IMR-90 (cell line): Measurements from ENCODE around the gene ADAMTS18. TPM values are rescaled to one million over a fixed set of nuclear protein-coding genes. Genes with fewer than 3 reads are reported as not detected.

Experiments
- ATAC-seq: fragments of 200-7000 bp; cut with Tn5 transposase; 2 replicates; pipeline ENCODE4 v1.9.1; 2020; ENCODE audit warnings: low read depth, mild to moderate bottlenecking, moderate library complexity
- BruUV-seq: library from RNA; stranded (reverse); fragments of 400-500 nt; replicated peaks from 2 replicates; lab custom pipeline; 2021; lab: Mats Ljungman, UMichigan
- CTCF ChIA-PET: fragments of 300-600 bp; formaldehyde crosslinking; extraction: SDS; loops from one replicate; lab custom pipeline; 2021; ENCODE audit warnings: antibody characterized with exemption; lab: Yijun Ruan, JAX
- POLR2A ChIA-PET: fragments of 300-600 bp; sonication (Branson Sonifier 250); formaldehyde crosslinking; loops from one replicate; lab custom pipeline; 2022; ENCODE audit warnings: antibody characterized with exemption; ENCODE audit not compliant: unreplicated experiment; lab: Charles Lee
- DNase-seq: peaks from one replicate; pipeline ENCODE4 v3.0.0; 2013
- H2AFZ ChIP-seq: replicated peaks from 2 replicates; pipeline ENCODE3; 2013; ENCODE audit warnings: low read length, mild to moderate bottlenecking; ENCODE audit not compliant: poor library complexity
- H2AK5ac ChIP-seq: 2 replicates; pipeline ENCODE4 v1.6.1; 2013; ENCODE audit warnings: low read depth, low read length, inconsistent platforms
- H2AK9ac ChIP-seq: replicated peaks from 2 replicates; pipeline ENCODE3; 2013; ENCODE audit warnings: mild to moderate bottlenecking, low read depth, low read length, moderate library complexity; ENCODE audit not compliant: poor library complexity
- H2BK120ac ChIP-seq: 2 replicates; pipeline ENCODE4 v1.6.1; 2013; ENCODE audit warnings: low read depth, low read length, inconsistent platforms
- H2BK15ac ChIP-seq: 3 replicates; pipeline ENCODE4 v1.6.1; 2013; ENCODE audit warnings: low read depth, low read length, inconsistent platforms
- H2BK20ac ChIP-seq: 2 replicates; pipeline ENCODE4 v1.6.1; 2013; ENCODE audit warnings: low read depth, mild to moderate bottlenecking, inconsistent platforms, low read length, moderate library complexity
- H2BK5ac ChIP-seq: 2 replicates; pipeline ENCODE4 v1.6.1; 2013; ENCODE audit warnings: mild to moderate bottlenecking, low read depth, low read length, inconsistent platforms; ENCODE audit not compliant: poor library complexity, severe bottlenecking
- H3K14ac ChIP-seq: replicated peaks from 2 replicates; pipeline ENCODE4 v1.6.1; 2013; ENCODE audit warnings: low read depth, low read length, inconsistent platforms
- H3K18ac ChIP-seq: 2 replicates; pipeline ENCODE4 v1.6.1; 2013; ENCODE audit warnings: low read depth, low read length, control low read depth
- H3K23ac ChIP-seq: 2 replicates; pipeline ENCODE4 v1.6.1; 2013; ENCODE audit warnings: low read depth, low read length, inconsistent platforms
- H3K27ac ChIP-seq: 2 replicates; pipeline ENCODE4 v1.5.1; 2013; ENCODE audit warnings: mild to moderate bottlenecking, control low read depth, low read length; ENCODE audit not compliant: insufficient read depth
- H3K27me3 ChIP-seq: 2 replicates; pipeline ENCODE4 v1.6.1; 2013; ENCODE audit warnings: low read length; ENCODE audit not compliant: control insufficient read depth, insufficient read depth
- H3K36me3 ChIP-seq: 2 replicates; pipeline ENCODE4 v1.6.1; 2013; ENCODE audit warnings: low read length, mixed read lengths; ENCODE audit not compliant: control insufficient read depth, insufficient read depth
- H3K4ac ChIP-seq: 2 replicates; pipeline ENCODE4 v1.6.1; 2013; ENCODE audit warnings: low read depth, low read length, inconsistent platforms
- H3K4me1 ChIP-seq: 2 replicates; pipeline ENCODE4 v1.6.1; 2013; ENCODE audit warnings: low read length, mixed read lengths; ENCODE audit not compliant: control insufficient read depth, insufficient read depth
- H3K4me2 ChIP-seq: 2 replicates; pipeline ENCODE4 v1.6.1; 2013; ENCODE audit warnings: low read depth, mild to moderate bottlenecking, control low read depth, low read length, moderate library complexity
- H3K4me3 ChIP-seq: 2 replicates; pipeline ENCODE4 v1.5.1; 2013; ENCODE audit warnings: low read depth, mild to moderate bottlenecking, control low read depth, low read length, moderate library complexity; ENCODE audit not compliant: insufficient read depth
- H3K56ac ChIP-seq: 2 replicates; pipeline ENCODE4 v1.6.1; 2013; ENCODE audit warnings: low read length, inconsistent platforms; ENCODE audit not compliant: insufficient read depth; ENCODE audit errors: extremely low read depth
- H3K79me1 ChIP-seq, 2 experiments: 2 replicates each; pipeline ENCODE4 v1.6.1; 2013; ENCODE audit warnings: low read length in 2 of 2, inconsistent platforms in 1 of 2, low read depth in 1 of 2
- H3K9ac ChIP-seq: 2 replicates; pipeline ENCODE4 v1.6.1; 2013; ENCODE audit warnings: low read depth, low read length, control low read depth
- H3K9me1 ChIP-seq: 2 replicates; pipeline ENCODE4 v1.6.1; 2013; ENCODE audit warnings: low read length, inconsistent platforms; ENCODE audit not compliant: insufficient read depth
- H3K9me3 ChIP-seq: 2 replicates; pipeline ENCODE4 v1.6.1; 2013; ENCODE audit warnings: low read length; ENCODE audit not compliant: control insufficient read depth, insufficient read depth
- H4K20me1 ChIP-seq: 2 replicates; pipeline ENCODE4 v1.6.1; 2013; ENCODE audit warnings: low read length, inconsistent platforms; ENCODE audit not compliant: insufficient read depth
- H4K5ac ChIP-seq: 2 replicates; pipeline ENCODE4 v1.6.1; 2013; ENCODE audit warnings: mild to moderate bottlenecking, low read depth, low read length, control low read depth
- H4K8ac ChIP-seq, 2 experiments: 2 replicates each; pipeline ENCODE4 v1.6.1; 2013; ENCODE audit warnings: low read depth in 2 of 2, low read length in 2 of 2, control low read depth in 1 of 2, inconsistent platforms in 1 of 2
- H4K91ac ChIP-seq: 2 replicates; pipeline ENCODE4 v1.6.1; 2013; ENCODE audit warnings: low read depth, low read length, inconsistent platforms; ENCODE audit not compliant: insufficient read depth
- BHLHE40 ChIP-seq: fragments of 150-350 bp; IDR thresholded peaks from 2 replicates; pipeline ENCODE4 v1.6.1; 2016; ENCODE audit warnings: mild to moderate bottlenecking, low read depth, low read length
- CEBPB ChIP-seq: IDR thresholded peaks from 2 replicates; pipeline ENCODE4 v1.6.1; 2012; ENCODE audit warnings: low read depth, low read length, improper control_type of control experiment
- CHD1 ChIP-seq: IDR thresholded peaks from 2 replicates; pipeline ENCODE4 v1.6.1; 2012; ENCODE audit warnings: low read depth, low read length, improper control_type of control experiment
- ELK1 ChIP-seq: fragments of 150-350 bp; IDR thresholded peaks from 2 replicates; pipeline ENCODE4 v1.6.1; 2016; ENCODE audit warnings: low read depth, mild to moderate bottlenecking, low read length, moderate library complexity, borderline replicate concordance
- FOS ChIP-seq: fragments of 150-350 bp; IDR thresholded peaks from 2 replicates; pipeline ENCODE4 v1.6.1; 2016; ENCODE audit warnings: low read depth, low read length
- MAFK ChIP-seq: IDR thresholded peaks from 2 replicates; pipeline ENCODE4 v1.6.1; 2012; ENCODE audit warnings: low read depth, low read length, improper control_type of control experiment
- MAZ ChIP-seq: IDR thresholded peaks from 2 replicates; pipeline ENCODE4 v1.6.1; 2012; ENCODE audit warnings: low read depth, mild to moderate bottlenecking, low read length, improper control_type of control experiment, moderate library complexity, borderline replicate concordance
- MXI1 ChIP-seq: IDR thresholded peaks from 2 replicates; pipeline ENCODE4 v1.6.1; 2012; ENCODE audit warnings: low read depth, mild to moderate bottlenecking, low read length, moderate library complexity, borderline replicate concordance
- NFE2L2 ChIP-seq: fragments of 150-350 bp; IDR thresholded peaks from 2 replicates; pipeline ENCODE4 v1.6.1; 2016; ENCODE audit warnings: low read depth, mild to moderate bottlenecking, low read length
- POLR2A ChIP-seq: IDR thresholded peaks from 2 replicates; pipeline ENCODE4 v1.6.1; 2012; ENCODE audit warnings: mild to moderate bottlenecking, low read depth, low read length
- RAD21 ChIP-seq: IDR thresholded peaks from 2 replicates; pipeline ENCODE4 v1.6.1; 2012; ENCODE audit warnings: low read length, improper control_type of control experiment
- RCOR1 ChIP-seq: IDR thresholded peaks from 2 replicates; pipeline ENCODE4 v1.6.1; 2012; ENCODE audit warnings: mild to moderate bottlenecking, low read length, improper control_type of control experiment; ENCODE audit not compliant: insufficient replicate concordance
- RFX5 ChIP-seq: IDR thresholded peaks from 2 replicates; pipeline ENCODE4 v1.8.0; 2012; ENCODE audit warnings: low read depth, mild to moderate bottlenecking, low read length, moderate library complexity
- SMC3 ChIP-seq: fragments of 150-350 bp; IDR thresholded peaks from 2 replicates; pipeline ENCODE4 v1.6.1; 2016; ENCODE audit warnings: low read depth, mild to moderate bottlenecking, antibody characterized with exemption, low read length, moderate library complexity
- WGBS, 2 experiments: methylation state at CpG; one replicate each; pipeline versions ENCODE4 v1.1.5 to v1.1.7; 2013; ENCODE audit warnings: missing lambda C conversion rate in 2 of 2; ENCODE audit not compliant: insufficient read length in 1 of 2; ENCODE audit errors: extremely low coverage in 2 of 2; 5-methylcytosine and 5-hydroxymethylcytosine counted together
- dilution Hi-C: fragments of 300-500 bp; cut with HindIII; formaldehyde crosslinking; loops from one replicate; pipeline ENCODE4 v1.14.3; 2018; ENCODE audit warnings: low sequenced_read_pairs; ENCODE audit not compliant: unreplicated experiment
- in situ Hi-C: fragments of 300-500 bp; cut with MboI; formaldehyde crosslinking; loops from 3 replicates; pipeline ENCODE4 v1.14.3; 2019; ENCODE audit warnings: low sequenced_read_pairs, inconsistent platforms, mixed read lengths
- intact Hi-C: fragments of 100-400 bp; cut with micrococcal nuclease; formaldehyde crosslinking; loops from 2 replicates; pipeline ENCODE4 v1.10.0; 2022
- polyA plus RNA-seq, 3 experiments: library from polyadenylated mRNA; depleted of rRNA; stranded (reverse); fragments of >200 nt; gene quantifications; 2 replicates each; pipeline ENCODE4 v1.2.3, GENCODE V29; 2012; ENCODE audit warnings: low replicate concordance in 1 of 3
- total RNA-seq: library from RNA; depleted of rRNA; stranded (reverse); fragments of >200 nt; gene quantifications from 2 replicates; pipeline ENCODE4 v1.2.3, GENCODE V29; 2012
- TF ChIP-seq, protein P1 (sequence below): conservative IDR thresholded peaks from 2 replicates; pipeline ENCODE4 v1.5.1; 2012; ENCODE audit warnings: mild to moderate bottlenecking, low read depth, low read length, improper control_type of control experiment
- TF ChIP-seq, protein P2 (sequence below): fragments of 150-350 bp; IDR thresholded peaks from 2 replicates; pipeline ENCODE4 v1.6.1; 2017; ENCODE audit warnings: mild to moderate bottlenecking, antibody characterized with exemption, low read length, low read depth

The ADAMTS18 gene
- total and polyA plus RNA-seq, 2 of the 4 experiments (the other 2 are of a cell fraction) = not detected

DNA sequence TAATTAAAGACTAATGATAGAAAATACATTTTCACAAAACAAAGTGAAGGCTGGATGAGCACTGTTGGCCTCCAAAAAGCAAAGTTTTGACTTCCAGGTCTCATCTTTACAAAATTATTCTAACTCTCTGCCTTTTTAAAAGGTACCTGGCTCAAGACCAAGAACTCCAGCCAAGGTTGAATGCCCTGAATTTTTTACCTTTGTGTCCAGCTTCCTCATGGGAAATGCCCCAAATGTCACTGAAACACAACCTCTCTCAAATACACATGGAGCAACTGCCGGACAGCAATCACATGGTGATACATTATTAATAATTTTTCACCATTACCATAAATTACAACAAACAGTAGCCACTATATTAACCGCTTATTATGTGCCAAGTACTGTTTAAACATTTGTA, 32.2 kb downstream of the ADAMTS18 start:
- Histone ChIP-seq H2AK5ac (no peak overlapping the region), H4K8ac (no peak overlapping the region), H2BK5ac (no peak overlapping the region), H2BK120ac (no peak overlapping the region), H3K56ac (no peak overlapping the region), H2AK9ac (no peak overlapping the region), H2AFZ (no peak overlapping the region), H3K4me2 (no peak overlapping the region), H3K23ac (no peak overlapping the region), H3K9me1 (no peaks in the 10 kb centered on the region), H3K9ac (no peak overlapping the region), H3K27me3 (no peaks in the 10 kb centered on the region), H3K18ac (no peak overlapping the region), H4K20me1 (no peaks in the 10 kb centered on the region), H3K79me1 (no peaks in the 10 kb centered on the region), H3K36me3 (no peaks in the 10 kb centered on the region), H3K4ac (no peak overlapping the region), H3K9me3 (no peaks in the 10 kb centered on the region), H2BK20ac (no peak overlapping the region), H4K91ac (no peak overlapping the region), H3K14ac (no peak overlapping the region), H3K4me3 (no peak overlapping the region), H3K27ac (no peak overlapping the region), H2BK15ac (no peak overlapping the region), H3K4me1 (no peaks in the 10 kb centered on the region), H4K5ac (no peak overlapping the region)
- dilution Hi-C loops = no loop called here
- CTCF ChIA-PET = no interaction called here
- intact Hi-C loops = no loop called here
- DNase-seq = no peak
- POLR2A ChIA-PET = no interaction called here
- ATAC-seq = no peak
- TF ChIP-seq SMC3 (no peak), MXI1 (no peak), RAD21 (no peak), MAZ (no peak), CHD1 (no peak), RCOR1 (no peak), BHLHE40 (no peak), FOS (no peak), RFX5 (no peak), NFE2L2 (no peak), ELK1 (no peak), MAFK (no peak), CEBPB (no peak), POLR2A (no peak)
- TF ChIP-seq, protein P1, sequence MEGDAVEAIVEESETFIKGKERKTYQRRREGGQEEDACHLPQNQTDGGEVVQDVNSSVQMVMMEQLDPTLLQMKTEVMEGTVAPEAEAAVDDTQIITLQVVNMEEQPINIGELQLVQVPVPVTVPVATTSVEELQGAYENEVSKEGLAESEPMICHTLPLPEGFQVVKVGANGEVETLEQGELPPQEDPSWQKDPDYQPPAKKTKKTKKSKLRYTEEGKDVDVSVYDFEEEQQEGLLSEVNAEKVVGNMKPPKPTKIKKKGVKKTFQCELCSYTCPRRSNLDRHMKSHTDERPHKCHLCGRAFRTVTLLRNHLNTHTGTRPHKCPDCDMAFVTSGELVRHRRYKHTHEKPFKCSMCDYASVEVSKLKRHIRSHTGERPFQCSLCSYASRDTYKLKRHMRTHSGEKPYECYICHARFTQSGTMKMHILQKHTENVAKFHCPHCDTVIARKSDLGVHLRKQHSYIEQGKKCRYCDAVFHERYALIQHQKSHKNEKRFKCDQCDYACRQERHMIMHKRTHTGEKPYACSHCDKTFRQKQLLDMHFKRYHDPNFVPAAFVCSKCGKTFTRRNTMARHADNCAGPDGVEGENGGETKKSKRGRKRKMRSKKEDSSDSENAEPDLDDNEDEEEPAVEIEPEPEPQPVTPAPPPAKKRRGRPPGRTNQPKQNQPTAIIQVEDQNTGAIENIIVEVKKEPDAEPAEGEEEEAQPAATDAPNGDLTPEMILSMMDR = no peak
- TF ChIP-seq, protein P2, sequence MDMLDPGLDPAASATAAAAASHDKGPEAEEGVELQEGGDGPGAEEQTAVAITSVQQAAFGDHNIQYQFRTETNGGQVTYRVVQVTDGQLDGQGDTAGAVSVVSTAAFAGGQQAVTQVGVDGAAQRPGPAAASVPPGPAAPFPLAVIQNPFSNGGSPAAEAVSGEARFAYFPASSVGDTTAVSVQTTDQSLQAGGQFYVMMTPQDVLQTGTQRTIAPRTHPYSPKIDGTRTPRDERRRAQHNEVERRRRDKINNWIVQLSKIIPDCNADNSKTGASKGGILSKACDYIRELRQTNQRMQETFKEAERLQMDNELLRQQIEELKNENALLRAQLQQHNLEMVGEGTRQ = no peak
- no CpG with 5 or more reads among the region's 2 CpGs for WGBS, 2 experiments
- BruUV-seq = no TSS peak
- in situ Hi-C loops = no loop called here
